Thyroid gland (tissue), 4 donors: Measurements from ENCODE around the gene FRAS1. TPM values are rescaled to one million over a fixed set of nuclear protein-coding genes. Genes with fewer than 3 reads are reported as not detected.

Experiments used
- DNase-seq, 2 donors: peaks; one replicate each; pipeline ENCODE4 v3.0.0-alpha.2; 2019
- H3K27ac ChIP-seq, 3 donors: fragments of 200-600 bp; sonication (generic); 1 replicate in 2 of 3; 2 replicates in 1 of 3; pipeline ENCODE4 v1.5.1; 2016 to 2019; ENCODE audit warnings: mild to moderate bottlenecking in 1 of 3, moderate library complexity in 1 of 3
- H3K27me3 ChIP-seq: fragments of 200-600 bp; sonication (generic); one replicate; pipeline ENCODE4 v1.5.1; 2019
- H3K36me3 ChIP-seq, 2 donors: fragments of 200-600 bp; sonication (generic); one replicate each; pipeline ENCODE4 v1.5.1; 2016 to 2019
- H3K4me1 ChIP-seq, 2 donors: fragments of 200-600 bp; sonication (generic); one replicate each; pipeline ENCODE4 v1.5.1; 2017 to 2019
- H3K4me3 ChIP-seq, 3 donors: fragments of 200-600 bp; sonication (generic); replicated peaks in 1 of 3; 1 replicate in 2 of 3; 2 replicates in 1 of 3; pipeline ENCODE4 v1.5.1; 2016; ENCODE audit warnings: mild to moderate bottlenecking in 1 of 3
- H3K9me3 ChIP-seq: fragments of 200-600 bp; sonication (generic); one replicate; pipeline ENCODE4 v1.5.1; 2017
- CTCF ChIP-seq, 6 experiments: fragments of 200-600 bp in 3 of 6; fragments of 450-650 bp in 3 of 6; sonication (generic) in 3 of 6; IDR thresholded peaks; one replicate each; pipeline ENCODE4 v1.5.1; 2016 to 2019; ENCODE audit warnings: antibody characterized with exemption in 6 of 6, mild to moderate bottlenecking in 2 of 6, inconsistent platforms in 1 of 6, moderate library complexity in 1 of 6
- POLR2A ChIP-seq, 2 donors: fragments of 450-650 bp; IDR thresholded peaks; one replicate each; pipeline ENCODE4 v1.6.1; 2017; ENCODE audit warnings: antibody characterized with exemption in 2 of 2, mild to moderate bottlenecking in 2 of 2, moderate library complexity in 1 of 2
- WGBS, 2 donors: methylation state at CpG; one replicate each; pipeline ENCODE4 v1.1.5; 2017; 5-methylcytosine and 5-hydroxymethylcytosine counted together
- intact Hi-C: fragments of 100-400 bp; cut with DNase I; formaldehyde crosslinking; loops from one replicate; pipeline ENCODE4 v1.15.1; 2023
- total RNA-seq, 4 donors: library from RNA; depleted of rRNA; stranded (reverse); fragments of >200 nt; gene quantifications; one replicate each; pipeline ENCODE4 v1.2.3, GENCODE V29; 2016

FRAS1 gene
- total RNA-seq, 4 donors from 2014 or later, result 25.4 to 42.3 (median 31.7) TPM

GRCh38 chr4:78210694-78211410 lies 153.7 kb downstream of the FRAS1 start:
- no peaks in the 10 kb centered on the region for H3K27me3 ChIP-seq
- H3K27ac ChIP-seq, result no peak overlapping the region
- whole genome bisulfite sequencing, 2 donors, result 92 to 96% methylated on average over 6 of the region's 6 CpGs
- no peak overlapping the region for H3K4me3 ChIP-seq
- TF ChIP-seq POLR2A (IDR thresholded peaks at IDR 0.05) (no peak), CTCF (IDR thresholded peaks at IDR 0.05) (no peak)
- intact Hi-C loops, result no loop called here
- DNase-seq, result no peak
- H3K9me3 ChIP-seq, result no peaks in the 10 kb centered on the region
- H3K36me3 ChIP-seq, result no peaks in the 10 kb centered on the region
- H3K4me1 ChIP-seq, result peaks cover 0 to 5% of the 10 kb centered on the region in 2 donors

- Histone ChIP-seq H3K4me1 (peaks cover 0 to 5% of the 10 kb centered on the region in 2 donors), H3K9me3 (no peaks in the 10 kb centered on the region), H3K36me3 (no peaks in the 10 kb centered on the region), H3K27me3 (no peaks in the 10 kb centered on the region), H3K4me3 (no peak overlapping the region), H3K27ac (no peak overlapping the region)
- TF ChIP-seq CTCF (IDR thresholded peaks at IDR 0.05) (no peak), POLR2A (IDR thresholded peaks at IDR 0.05) (no peak)
- DNase-seq, result peak; percentile 36 to 41
- 24 to 29% methylated on average over 3 of the region's 3 CpGs for WGBS, 2 donors
- intact Hi-C loops, result no loop called here
These were observed 156.1 kb downstream of the FRAS1 start for GRCh38 chr4:78213218-78213617.

GRCh38 chr4:78214078-78214477 lies 157.0 kb downstream of the FRAS1 start:
- Histone ChIP-seq H3K27me3 (no peaks in the 10 kb centered on the region), H3K4me3 (no peak overlapping the region), H3K4me1 (peaks cover 0 to 5% of the 10 kb centered on the region in 2 donors), H3K27ac (no peak overlapping the region), H3K9me3 (no peaks in the 10 kb centered on the region), H3K36me3 (no peaks in the 10 kb centered on the region)
- no peak for DNase-seq
- TF ChIP-seq CTCF (IDR thresholded peaks at IDR 0.05), result no peak
- no peak for TF ChIP-seq POLR2A (IDR thresholded peaks at IDR 0.05)
- intact Hi-C loops, result no loop called here

DNA sequence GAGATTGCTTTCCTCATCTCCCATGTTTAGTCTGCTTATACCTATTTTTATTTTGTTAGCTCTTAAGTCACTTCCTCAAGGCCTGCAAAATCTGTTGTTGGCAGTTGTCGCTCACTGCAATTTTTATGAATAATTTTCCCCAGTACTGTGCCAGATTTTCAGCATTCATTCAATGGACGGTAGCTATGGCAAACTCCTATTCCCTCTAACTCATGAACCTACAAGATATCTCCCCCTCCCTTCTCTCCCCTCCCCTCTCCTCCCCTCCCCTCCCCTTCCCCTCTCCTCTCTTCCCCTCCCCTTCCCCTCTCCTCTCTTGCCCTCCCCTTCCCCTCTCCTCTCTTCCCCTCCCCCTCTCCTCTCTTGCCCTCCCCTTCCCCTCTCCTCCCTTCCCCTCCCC lies 160.4 kb downstream of the FRAS1 start:
- Histone ChIP-seq H3K27ac (no peak overlapping the region), H3K4me3 (no peak overlapping the region), H3K9me3 (no peaks in the 10 kb centered on the region), H3K27me3 (no peaks in the 10 kb centered on the region), H3K36me3 (no peaks in the 10 kb centered on the region), H3K4me1 (peaks cover 0 to 5% of the 10 kb centered on the region in 2 donors)
- no peak for DNase-seq
- intact Hi-C loops, result no loop called here
- TF ChIP-seq POLR2A (IDR thresholded peaks at IDR 0.05), result no peak
- TF ChIP-seq CTCF (IDR thresholded peaks at IDR 0.05), result no peak
- 99% methylated on average over 2 of the region's 2 CpGs for WGBS, 2 donors

DNA sequence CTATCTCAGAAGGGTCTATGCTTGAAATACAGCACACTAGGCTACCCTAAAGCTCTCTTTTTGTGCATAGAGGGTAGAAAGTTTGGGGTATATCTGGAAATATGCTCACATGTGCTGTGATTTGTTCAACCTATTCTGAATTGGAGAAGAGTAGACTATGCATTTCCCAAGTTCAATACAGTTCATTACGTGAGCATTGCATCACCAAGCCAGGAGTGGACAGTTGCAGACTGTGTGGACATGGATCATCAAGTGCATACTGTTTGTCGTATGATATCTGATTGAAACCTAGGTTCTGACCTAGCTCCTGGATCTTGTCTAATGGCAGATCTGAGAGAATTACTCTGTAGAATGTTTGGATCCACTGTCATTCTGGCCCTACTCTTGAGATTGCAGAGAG lies 161.1 kb downstream of the FRAS1 start:
- Histone ChIP-seq H3K9me3 (no peaks in the 10 kb centered on the region), H3K4me1 (peaks cover 0 to under 1% of the 10 kb centered on the region in 2 donors), H3K27ac (no peak overlapping the region), H3K27me3 (no peaks in the 10 kb centered on the region), H3K36me3 (no peaks in the 10 kb centered on the region), H3K4me3 (no peak overlapping the region)
- 86 to 100% methylated on average over 2 of the region's 2 CpGs for WGBS, 2 donors
- no peak for TF ChIP-seq POLR2A (IDR thresholded peaks at IDR 0.05)
- no peak for TF ChIP-seq CTCF (IDR thresholded peaks at IDR 0.05)
- intact Hi-C loops, result no loop called here
- DNase-seq, result no peak
